ENCODE data around the gene TRIM64.
"Not testable (repeated sequence)": the region's sequence is repeated elsewhere in the genome, so short reads cannot be mapped to it uniquely, and the experiment has no call there.

Gene TRIM64

GRCh38 chr11:89965737-89966136 is at the start of gene TRIM64:
TRIM64 (plus strand) TSS chr11:89966037; CDS start chr11:89968504, 2,467 bp downstream.
- not testable (repeated sequence) for ATAC-seq

DNA sequence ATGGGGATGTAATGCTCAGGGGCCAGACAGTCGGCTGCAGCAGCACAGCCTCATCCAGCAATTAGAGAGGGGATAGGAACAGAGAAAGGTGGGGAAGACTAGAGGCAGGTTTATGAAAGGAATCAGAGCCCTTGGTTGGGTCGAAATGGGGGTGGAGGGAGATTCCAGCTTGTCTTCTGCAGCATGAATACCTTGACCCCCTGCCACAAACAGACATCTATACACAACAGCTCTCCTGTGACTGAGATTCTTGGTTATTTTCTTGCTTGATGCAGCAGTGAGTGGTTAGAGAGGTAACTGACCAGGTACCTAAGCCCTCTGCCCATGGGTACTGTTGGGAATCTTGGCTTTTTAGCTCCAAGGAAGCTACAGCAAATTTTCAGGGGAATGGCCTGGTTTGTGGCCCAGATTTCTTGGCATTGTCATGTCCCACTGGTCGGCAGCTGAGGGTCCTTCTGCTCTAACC is 43.6 kb upstream of the TRIM64 start, which contains the start of gene TRIM49D1:
Gene TRIM49D1, minus strand, starts transcription at position 51 of the 466 bp plus-strand sequence. CDS start 4,535 bp downstream, outside the sequence.
- ATAC-seq = no peak

DNA sequence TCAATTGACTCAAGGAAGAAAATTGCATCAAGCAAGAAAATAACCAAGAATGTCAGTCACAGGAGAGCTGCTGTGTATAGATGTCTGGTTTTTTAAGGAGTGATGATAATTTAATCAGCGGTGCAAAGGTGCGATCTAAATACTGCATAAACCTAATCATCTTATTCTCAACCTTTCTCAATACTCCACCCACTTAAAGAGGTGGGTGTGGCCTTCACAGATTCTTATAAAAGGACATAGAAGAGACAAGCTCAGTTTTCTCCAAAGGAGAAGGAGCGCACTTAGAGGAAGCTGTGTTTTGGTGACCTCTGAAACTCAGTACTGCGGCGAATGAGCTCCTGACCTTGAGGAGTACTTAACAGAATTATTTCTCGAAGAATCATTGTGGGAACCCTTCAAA is 42.1 kb upstream of the TRIM64 start, which contains the start of gene TRIM49D2:
Gene TRIM49D2, plus strand, starts transcription at position 301 of the 400 bp plus-strand sequence. CDS start 2,698 bp downstream, outside the sequence.
- not testable (repeated sequence) for ATAC-seq

DNA sequence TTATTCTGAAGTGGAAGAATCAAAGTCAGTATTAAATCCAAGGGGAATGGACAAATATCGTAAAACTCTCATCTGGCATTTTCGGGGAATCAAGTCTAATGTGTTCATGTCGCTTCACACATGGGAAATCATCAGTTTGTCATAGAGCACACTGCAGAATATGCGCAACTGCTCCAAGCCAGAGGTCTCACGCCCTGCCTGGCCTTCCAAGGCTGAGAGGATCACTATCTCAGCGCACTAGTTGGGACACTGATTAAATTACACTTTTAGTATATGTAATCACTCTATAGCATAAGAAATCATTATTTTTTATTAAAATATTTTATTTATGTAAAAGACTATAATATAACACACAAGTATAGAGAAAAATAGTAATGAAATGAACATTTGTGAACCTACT is 5.0 kb upstream of the TRIM64 start:
- not testable (repeated sequence) for ATAC-seq
